GM12875 (cell line): ENCODE measurements around the gene ZNF507.
A peak's percentile ranks its signal among the peaks of the same experiment; 100 is the strongest.
"Not testable (repeated sequence)": the region's sequence is repeated elsewhere in the genome, so short reads cannot be mapped to it uniquely, and the experiment has no call there.

Source experiments
- H3K4me3 ChIP-seq: one replicate; pipeline ENCODE4 v1.5.1; 2011; ENCODE audit warnings: low read depth, low read length, control low read depth
- TF ChIP-seq, protein P1 (sequence below): IDR thresholded peaks from 2 replicates; pipeline ENCODE4 v1.5.1; 2011; ENCODE audit warnings: low read depth, mild to moderate bottlenecking, control low read depth, inconsistent platforms, low read length, moderate library complexity, borderline replicate concordance; ENCODE audit not compliant: insufficient read depth

ZNF507 gene

GRCh38 chr19:32367063-32367462, 21.7 kb downstream of the ZNF507 start:
- TF ChIP-seq, protein P1, sequence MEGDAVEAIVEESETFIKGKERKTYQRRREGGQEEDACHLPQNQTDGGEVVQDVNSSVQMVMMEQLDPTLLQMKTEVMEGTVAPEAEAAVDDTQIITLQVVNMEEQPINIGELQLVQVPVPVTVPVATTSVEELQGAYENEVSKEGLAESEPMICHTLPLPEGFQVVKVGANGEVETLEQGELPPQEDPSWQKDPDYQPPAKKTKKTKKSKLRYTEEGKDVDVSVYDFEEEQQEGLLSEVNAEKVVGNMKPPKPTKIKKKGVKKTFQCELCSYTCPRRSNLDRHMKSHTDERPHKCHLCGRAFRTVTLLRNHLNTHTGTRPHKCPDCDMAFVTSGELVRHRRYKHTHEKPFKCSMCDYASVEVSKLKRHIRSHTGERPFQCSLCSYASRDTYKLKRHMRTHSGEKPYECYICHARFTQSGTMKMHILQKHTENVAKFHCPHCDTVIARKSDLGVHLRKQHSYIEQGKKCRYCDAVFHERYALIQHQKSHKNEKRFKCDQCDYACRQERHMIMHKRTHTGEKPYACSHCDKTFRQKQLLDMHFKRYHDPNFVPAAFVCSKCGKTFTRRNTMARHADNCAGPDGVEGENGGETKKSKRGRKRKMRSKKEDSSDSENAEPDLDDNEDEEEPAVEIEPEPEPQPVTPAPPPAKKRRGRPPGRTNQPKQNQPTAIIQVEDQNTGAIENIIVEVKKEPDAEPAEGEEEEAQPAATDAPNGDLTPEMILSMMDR: no peak
- no peak overlapping the region for H3K4me3 ChIP-seq

DNA sequence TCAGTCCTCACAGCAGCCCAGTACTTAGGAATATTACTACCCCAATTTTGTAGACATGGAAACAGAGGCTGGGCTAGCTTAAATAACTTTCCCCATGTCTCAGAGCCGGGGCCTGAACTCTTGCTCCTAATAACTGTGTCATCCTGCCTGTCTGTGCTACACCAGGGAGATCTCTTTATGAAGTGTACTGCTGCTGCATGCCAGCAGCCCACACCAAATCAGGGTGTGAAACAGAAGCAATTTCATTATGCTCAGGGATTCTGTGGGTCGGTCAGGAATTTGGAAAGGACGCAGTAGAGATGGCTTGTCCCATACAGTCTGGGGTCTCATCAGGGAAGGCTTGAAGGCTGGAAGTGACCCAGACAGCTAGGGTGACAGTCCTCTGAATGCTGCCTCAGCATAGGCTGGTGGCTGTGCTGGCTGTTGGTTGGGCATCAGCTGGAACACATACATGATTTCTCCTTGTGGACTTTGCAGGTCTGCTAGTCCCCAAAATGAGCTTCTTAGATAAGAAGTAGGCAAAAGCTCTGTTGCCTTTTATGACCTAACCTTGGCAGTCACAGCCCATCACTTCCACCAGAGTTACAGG, 22.6 kb downstream of the ZNF507 start:
- TF ChIP-seq, protein P1: no peak

GRCh38 chr19:32368787-32369186, 23.4 kb downstream of the ZNF507 start:
- TF ChIP-seq, protein P1: no peak
- H3K4me3 ChIP-seq: no peak overlapping the region

More for the DNA sequence above, 22.6 kb downstream of the ZNF507 start:
- no peak overlapping the region for H3K4me3 ChIP-seq

- H3K4me3 ChIP-seq: no peak overlapping the region
- TF ChIP-seq, protein P1: no peak
Measured at GRCh38 chr19:32372726-32373517, 27.5 kb downstream of the ZNF507 start.

DNA sequence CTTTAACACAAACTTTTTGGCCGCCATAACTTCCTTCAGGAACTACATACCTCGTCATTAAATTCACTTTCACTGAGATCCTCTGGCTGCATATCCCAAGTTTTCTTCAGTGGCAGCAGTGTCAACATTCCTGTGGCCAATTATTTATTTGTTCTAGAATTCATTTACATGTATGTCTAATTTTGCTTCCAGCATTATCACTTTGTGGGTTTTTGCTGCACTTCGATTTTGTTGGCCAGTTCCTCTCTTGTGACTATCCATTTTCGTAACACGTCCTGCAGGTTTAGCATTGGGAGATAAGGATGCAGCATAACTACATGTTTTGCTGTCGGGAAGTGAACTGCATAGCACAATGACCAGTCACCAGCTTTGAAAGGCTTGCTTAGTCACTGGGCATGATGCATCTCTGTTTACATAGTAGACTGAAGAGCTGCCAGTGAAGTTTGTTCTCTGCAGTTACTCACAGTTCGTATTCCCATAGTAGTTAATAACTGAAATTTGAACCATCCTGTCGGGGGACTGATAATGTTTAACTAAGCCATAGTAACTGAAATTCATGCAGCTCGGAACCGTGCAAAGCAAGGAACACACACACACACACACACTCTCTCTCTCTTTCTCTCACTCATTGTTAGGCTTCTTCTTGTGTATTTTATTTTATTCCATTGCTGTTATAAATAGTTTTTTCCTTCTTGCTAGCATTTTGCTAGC, 28.3 kb downstream of the ZNF507 start:
- H3K4me3 ChIP-seq: no peak overlapping the region
- TF ChIP-seq, protein P1: no peak

DNA sequence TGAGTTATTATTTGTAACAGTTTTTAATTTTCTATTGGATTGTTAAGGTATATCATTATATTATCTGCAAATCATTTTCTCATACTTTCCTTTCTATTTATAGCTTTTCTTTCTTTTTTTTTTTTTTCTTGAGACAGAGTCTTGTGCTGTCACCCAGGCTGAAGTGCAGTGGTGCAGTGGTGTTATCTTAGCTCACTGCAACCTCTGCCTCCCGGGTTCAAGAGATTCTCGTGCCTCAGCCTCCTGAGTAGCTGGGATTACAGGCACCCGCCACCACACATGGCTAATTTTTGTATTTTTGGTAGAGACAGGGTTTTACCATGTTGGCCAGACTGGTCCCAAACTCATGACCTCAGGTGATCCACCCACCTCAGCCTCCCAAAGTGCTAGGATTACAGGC, 29.0 kb downstream of the ZNF507 start:
- not testable (repeated sequence) for H3K4me3 ChIP-seq

- H3K4me3 ChIP-seq: not testable (repeated sequence)
- TF ChIP-seq, protein P1: peak; percentile 26; the same call in 1 of the 2 replicates
Measured at GRCh38 chr19:32377088-32377487, 31.7 kb downstream of the ZNF507 start.
